GM19397 (cell line): Measurements from ENCODE around the gene TSPYL2.

ENCODE experiments used
- ATAC-seq: cut with Tn5 transposase; IDR thresholded peaks from one replicate; pipeline ENCODE4 v1.9.1; 2021; ENCODE audit warnings: mild to moderate bottlenecking, moderate library complexity; ENCODE audit not compliant: unreplicated experiment

The TSPYL2 gene

DNA sequence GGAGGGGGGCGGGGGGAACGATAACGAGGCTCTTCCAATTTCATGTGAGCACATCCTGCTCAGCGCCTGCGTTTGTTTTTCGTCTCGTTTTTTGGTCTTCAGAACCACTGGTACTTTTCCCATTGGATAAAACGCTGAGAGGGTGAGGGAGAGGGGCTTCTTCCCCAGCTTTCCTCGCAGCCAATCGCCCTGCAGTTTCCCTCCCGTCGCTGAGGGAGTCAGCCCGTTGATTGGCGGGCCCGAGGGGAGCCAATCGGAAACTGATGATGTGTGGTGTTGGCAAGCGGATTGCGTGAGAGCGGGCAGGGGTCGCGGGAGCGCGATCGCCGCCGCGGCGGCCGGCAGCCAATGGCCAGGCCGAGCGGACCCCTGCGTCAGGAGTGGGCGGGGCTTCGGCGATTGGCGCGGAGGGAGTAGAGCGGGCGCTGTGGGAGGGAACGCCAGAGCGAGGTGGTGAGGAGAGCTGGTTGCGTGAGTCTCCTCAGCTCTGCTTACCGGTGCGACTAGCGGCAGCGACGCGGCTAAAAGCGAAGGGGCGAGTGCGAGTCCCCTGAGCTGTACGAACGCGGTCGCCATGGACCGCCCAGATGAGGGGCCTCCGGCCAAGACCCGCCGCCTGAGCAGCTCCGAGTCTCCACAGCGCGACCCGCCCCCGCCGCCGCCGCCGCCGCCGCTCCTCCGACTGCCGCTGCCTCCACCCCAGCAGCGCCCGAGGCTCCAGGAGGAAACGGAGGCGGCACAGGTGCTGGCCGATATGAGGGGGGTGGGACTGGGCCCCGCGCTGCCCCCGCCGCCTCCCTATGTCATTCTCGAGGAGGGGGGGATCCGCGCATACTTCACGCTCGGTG lies at the start of gene TSPYL2:
TSPYL2 (plus strand) TSS at position 443 of the 848 bp plus-strand sequence; CDS start at position 575, 132 bp downstream.
- peak; percentile 95 for ATAC-seq

DNA sequence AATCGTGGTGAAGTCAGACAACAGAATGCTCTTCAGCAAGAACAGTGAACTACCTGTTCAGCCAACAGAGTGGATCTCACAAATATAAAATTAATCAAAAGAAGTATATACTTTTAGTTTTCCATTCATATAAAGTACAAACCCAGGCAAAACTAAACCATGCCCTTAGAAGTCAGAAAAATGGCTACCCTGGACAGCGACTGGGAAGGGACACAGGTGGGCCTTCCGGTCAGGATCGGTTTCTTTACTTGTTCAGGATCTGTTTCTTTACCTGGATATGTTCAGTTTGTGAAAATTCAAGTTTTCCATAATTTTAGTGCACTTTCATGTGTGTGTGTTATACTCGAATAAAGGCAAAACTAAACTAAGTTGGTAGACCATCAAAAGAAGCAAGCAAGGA lies 46.0 kb upstream of the TSPYL2 start:
- ATAC-seq, result no peak

DNA sequence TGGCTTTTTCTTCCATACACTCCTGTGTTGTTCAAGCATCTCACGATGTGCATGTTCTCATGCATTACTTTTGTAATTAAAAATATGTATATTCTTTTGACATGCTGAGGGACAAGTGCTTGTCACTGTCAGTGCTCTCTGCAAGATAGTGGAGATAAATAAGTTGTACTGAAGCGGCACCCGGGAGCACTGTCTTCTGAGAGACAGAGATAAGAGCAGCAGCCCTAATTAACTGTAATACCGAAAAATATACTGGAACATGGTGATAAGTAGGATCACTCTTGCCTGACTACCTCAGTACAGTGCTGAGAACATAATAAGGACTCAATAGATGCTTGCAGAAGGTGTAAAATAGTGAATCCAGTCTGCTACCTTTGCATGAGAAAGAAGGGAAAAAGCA lies 42.9 kb upstream of the TSPYL2 start:
- no peak for ATAC-seq

DNA sequence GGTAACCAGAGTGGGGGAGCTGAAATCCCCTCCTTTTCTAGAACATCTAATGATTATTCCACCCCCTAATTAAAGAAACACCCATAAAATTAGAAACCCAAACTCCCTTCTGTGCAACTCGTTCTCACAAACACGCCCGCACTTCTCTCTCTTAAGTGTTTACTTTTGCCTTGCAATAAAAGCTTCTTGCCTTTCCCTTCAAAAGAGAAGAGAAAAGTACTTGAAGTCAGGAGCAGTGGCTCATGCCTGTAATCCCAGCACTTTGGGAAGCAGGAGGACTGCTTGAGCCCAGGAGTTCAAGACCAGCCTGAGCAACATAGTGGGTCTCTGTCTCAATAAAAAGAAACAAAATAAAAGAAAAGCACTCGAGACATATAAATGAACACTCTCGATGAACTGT lies 37.2 kb upstream of the TSPYL2 start:
- ATAC-seq, result no peak

DNA sequence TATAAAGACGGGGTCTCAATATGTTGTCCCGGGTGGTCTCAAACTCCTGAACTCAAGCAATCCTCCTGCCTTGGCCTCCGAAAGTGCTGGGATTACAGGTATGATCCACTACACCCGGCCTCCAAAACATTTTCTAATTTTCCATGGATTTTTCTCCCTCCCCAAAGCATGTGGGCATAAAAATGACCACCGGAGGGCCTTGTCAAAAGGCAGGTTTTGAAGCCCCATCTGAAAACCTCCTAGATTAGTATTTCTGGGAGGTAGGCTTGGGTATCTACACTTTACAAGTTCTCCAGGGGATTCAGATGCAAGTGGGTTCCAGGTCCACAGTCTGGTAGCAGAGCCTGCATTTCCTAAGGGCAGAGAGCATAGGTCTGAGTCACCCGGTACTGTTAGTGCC lies 34.9 kb upstream of the TSPYL2 start:
- no peak for ATAC-seq

DNA sequence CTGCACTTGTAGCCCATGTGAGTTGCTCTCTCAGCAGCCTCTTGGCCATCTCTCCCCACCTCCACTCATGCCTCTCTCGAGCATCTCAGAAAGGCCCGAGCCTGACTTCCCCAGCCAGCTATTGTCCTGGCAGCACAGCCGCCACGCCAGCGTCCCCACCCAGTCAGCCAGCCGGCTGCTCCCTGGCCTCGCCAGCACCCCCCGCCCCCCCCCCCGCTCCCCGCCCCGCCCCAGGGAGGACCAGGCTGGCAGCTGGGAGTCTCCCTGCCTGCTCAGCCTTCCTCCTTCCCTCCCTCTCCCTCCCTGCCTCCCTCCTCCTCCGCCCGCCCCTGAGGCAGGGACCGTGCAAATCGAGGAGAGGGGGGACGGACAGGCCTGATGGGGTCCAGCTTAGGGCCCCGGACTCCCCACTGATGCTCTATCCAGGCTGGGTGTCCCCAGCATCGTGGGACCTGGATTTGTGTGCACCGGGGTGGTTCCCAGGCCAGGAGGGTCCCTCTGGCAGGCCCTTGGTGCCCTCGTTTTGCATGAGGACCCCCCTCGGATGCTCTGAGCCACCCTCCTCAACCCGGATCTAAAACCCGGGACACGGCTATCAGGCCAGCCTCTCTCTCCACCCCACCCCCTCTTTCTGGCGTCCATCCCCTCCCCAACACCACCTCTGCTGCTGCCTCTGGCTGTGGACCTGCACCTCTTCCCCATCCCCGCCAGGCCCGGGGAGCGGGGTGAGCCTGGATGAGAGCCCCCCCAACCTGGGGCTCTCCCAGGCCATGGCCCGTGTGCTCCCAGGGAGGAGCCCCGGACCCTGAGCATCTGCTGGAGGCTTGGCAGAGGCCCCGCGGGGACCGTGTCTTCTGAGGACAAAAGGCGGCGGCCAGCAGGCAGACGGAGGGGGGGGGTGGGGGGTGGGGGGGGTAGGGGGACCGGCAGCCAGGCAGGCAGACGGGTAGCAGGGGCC lies 33.7 kb upstream of the TSPYL2 start, which contains the start of gene GPR173:
GPR173 (plus strand) TSS at position 621 of the 958 bp plus-strand sequence. CDS start 27,833 bp downstream, outside the sequence.
- no peak for ATAC-seq

DNA sequence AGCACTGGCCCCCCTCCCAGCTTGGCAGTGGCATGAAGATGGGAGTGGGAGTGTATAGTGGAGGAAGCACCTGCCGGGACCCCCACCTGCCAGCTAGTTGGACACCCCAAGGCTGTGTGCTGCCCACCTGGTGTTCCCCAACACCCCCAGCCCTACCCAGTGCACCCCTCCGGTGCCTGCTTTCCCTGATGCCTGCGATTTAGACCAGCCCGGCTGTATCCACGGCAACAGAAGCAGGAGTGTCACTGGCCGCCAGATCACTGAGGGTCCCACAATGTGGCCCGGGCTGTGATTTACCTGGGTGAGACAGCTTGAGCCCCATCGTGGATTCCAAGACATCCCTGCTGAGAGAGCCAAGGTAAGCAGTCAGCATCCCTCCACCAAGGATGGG lies 33.0 kb upstream of the TSPYL2 start:
- ATAC-seq, result no peak

DNA sequence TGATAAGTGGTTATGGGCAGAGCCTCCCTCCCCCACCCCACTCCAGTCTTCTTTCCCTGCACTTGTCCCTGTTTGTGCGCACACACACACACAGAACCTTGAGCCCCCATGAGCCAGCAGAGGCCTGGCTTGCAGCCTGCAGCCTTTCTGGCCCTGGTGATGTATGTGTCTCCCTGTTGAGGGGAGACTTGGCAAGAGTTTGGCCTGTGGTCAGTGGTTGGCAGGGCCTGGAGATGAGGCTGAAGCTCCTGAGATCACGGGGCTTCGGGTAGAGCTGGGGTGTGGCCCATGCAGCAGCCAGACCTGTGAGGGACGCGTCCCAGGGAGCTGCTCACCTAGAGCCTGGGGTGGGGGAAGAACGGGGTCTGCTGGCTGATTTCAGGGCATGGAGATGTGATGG lies 31.3 kb upstream of the TSPYL2 start:
- no peak for ATAC-seq

DNA sequence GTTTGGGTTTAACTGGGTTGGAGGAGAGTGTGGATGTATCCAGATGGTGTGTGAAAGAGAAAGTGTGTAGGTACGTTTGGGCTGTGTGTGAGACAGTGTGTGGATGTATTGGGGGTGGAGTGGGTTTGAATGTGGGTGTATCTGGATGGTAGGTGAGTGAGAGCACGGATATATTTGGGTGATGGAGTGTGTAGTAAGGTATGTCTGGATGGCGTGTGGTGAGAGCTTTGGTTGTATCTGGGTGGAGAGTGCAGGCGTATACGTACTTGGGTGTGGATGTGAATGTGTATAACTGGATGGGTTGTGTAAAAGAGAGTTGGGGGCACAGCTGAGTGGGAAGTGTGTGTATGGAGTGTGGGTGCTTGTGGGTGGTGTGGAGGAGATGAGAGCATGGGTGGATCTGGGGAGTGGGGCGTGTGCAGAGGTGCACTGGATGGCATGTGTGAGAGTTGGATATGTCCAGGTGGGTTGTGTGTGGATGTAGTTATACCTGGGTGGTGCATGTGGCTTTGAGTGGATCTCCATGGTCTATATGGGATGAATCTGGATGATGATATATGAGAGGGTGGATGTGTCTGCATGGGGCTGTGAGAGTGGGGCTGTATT lies 26.8 kb upstream of the TSPYL2 start:
- ATAC-seq, result no peak

DNA sequence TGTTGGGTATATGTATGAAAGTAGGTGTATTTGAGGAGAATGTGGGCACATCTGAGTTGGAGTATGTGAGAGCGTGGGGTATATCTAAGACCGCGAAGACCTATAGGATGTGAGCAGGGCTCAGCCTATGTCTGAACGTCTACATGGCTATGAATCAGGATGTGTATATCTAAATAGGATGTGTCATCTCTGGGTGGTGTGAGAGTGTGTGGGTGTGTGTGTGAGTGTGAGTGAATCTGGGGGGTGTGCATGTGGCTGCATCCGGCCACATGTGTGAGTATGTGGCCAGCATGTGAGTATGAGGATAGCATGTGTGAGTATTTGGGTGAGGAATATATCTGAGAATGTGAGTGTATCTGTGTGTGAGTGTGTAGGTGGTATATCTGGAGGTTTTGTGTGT lies 25.9 kb upstream of the TSPYL2 start:
- ATAC-seq, result no peak

DNA sequence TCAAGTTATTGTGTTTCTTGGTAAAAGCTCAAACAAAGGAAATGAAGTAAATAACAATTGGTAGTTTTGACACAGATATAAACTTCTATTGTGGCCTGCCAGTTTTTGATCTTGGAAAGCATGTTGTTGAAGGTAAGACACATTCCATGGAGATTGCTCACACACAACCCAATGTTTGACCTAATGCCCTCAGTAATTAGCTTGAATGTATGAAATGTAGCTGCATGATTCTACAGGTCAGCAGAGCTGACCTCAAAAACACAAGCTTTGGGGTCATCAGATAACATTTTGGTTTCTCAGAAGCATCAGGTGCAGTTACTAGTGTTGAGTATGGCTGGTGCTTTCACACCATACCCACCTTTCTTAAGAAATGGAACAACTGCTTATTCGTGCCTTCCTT lies 17.1 kb upstream of the TSPYL2 start:
- no peak for ATAC-seq

DNA sequence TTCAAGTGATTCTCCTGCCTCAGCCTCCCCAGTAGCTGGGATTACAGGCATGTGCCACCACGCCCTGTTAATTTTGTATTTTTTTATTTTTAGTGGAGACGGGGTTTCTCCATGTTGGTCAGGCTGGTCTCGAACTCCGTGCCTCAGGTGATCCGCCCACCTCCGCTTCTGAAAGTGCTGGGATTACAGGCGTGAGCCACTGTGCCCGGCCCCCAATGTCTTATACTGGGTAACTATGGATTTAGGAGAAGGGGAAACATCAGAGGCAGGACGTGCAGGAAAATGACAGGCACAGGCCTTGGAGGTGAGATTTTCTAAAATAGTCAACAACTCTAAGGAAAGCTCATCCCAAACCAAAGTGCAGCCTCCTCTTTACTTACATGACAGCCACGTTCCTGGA lies 11.1 kb upstream of the TSPYL2 start:
- no peak for ATAC-seq

DNA sequence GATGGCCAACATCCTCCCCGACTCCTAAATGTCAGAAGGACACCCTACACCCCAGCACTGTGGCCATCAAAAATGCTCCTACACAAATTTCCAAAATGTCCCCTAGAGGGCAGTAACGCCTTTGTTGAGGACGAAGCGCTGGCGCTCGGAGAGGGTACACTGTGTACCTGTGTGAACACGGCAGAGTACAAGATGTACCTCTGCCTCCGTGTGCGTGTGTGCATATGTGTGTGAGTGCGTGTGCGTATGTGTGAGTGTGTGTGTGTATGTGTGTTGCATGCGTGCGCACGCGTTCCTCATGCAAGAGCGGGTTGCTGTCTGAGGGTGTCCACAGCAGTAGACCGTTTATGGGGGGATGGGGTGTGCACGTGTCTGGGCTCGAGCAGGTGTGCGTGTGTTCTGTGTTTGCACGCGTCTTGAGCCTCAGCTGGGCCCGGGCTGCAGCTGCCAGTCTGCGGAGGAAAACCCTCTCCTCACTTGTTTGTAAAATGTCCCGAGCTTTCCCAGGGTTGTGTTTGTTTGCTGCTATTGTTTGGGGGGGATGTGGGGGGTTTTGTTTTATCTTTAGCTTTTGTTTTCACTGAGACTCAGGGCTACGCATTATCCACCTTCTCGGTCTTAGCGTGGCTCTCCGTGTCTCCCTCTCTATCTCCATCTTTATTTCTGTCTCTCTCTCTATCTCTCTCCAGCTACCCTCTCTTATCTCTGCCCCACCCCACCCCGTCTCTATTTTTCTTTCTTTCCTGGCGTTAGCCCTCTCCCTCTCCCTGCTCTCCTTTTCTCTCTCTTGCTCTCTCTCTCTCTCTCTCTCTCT lies 10.4 kb upstream of the TSPYL2 start:
- peak; percentile 89 for ATAC-seq

DNA sequence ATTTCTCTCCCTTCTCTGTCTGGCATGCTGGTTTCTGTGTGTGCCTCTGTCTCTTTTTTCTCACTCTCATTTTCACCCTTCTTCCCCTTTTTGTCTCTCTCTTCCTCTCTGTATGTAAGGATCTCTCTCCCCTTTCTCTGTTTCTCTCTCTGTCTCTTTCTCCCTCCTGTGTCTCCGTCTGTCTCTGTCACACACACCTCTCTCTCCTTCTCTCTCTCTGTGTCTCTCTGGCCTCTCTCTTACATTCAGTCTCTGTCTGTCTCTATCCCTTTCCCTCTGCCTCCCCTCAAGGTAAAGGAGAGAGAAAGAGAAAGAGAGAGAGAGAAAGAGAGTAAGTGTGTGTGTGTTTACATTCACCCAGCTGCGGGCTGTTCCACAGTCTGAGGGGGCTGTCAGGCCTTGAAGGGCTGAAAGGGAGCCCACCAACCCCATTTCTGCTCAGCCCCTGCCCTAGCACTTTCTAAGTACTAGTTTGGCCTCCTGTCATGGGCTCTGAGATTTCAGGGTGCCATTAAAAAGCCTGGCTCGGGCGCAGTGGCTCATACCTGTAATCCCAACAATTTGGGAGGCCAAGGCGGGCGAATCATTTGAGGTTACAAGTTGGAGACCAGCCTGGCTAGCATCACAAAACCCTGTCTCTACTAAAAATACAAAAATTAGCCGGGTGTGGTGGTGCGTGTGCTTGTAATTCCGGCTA lies 9.6 kb upstream of the TSPYL2 start:
- no peak for ATAC-seq

DNA sequence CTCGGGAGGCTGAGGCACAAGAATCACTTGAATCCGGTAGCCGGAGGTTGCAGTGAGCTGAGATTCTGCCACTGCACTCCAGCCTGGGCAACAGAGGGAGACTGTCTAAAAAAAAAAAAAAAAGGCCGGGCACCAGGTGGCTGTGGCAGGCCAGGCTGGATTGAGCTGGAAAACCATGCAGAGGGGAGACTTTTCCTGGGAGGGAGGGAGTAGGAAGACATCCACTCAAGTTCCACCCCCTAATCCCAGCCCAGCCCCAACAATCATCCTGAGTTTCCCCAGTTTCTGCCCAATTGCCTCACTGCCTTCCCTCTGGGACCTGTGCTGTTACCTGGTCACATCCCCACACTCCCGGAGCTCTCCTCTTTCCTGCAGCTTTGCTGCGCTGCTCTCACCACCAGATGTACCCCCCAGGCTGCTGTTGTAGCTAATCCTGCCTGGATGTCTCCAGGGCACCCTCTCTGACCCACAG lies 9.0 kb upstream of the TSPYL2 start:
- no peak for ATAC-seq

DNA sequence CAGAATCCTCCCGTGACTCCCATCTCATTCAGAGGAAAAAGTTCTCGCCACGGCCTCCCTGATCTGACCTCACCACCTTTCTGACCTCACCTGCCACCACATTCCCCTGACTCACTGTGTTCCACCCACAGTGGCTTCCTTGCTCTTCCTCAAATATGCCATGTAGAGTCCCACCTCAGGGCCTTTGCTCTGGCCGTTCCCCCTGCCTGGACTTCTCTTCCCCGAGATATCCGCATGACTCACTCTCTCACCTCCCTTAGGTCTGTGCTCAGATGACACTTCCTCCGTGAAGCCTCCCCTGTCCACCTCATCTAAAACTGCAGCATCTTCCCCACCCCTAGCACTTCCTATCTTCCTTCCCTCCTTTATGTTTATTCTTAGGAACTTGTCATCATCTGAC lies 7.2 kb upstream of the TSPYL2 start:
- ATAC-seq, result no peak

DNA sequence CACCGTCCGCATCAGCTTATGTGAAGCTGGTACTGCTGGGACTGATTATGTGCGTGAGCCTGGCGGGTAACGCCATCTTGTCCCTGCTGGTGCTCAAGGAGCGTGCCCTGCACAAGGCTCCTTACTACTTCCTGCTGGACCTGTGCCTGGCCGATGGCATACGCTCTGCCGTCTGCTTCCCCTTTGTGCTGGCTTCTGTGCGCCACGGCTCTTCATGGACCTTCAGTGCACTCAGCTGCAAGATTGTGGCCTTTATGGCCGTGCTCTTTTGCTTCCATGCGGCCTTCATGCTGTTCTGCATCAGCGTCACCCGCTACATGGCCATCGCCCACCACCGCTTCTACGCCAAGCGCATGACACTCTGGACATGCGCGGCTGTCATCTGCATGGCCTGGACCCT lies 5.5 kb upstream of the TSPYL2 start:
- ATAC-seq, result no peak

DNA sequence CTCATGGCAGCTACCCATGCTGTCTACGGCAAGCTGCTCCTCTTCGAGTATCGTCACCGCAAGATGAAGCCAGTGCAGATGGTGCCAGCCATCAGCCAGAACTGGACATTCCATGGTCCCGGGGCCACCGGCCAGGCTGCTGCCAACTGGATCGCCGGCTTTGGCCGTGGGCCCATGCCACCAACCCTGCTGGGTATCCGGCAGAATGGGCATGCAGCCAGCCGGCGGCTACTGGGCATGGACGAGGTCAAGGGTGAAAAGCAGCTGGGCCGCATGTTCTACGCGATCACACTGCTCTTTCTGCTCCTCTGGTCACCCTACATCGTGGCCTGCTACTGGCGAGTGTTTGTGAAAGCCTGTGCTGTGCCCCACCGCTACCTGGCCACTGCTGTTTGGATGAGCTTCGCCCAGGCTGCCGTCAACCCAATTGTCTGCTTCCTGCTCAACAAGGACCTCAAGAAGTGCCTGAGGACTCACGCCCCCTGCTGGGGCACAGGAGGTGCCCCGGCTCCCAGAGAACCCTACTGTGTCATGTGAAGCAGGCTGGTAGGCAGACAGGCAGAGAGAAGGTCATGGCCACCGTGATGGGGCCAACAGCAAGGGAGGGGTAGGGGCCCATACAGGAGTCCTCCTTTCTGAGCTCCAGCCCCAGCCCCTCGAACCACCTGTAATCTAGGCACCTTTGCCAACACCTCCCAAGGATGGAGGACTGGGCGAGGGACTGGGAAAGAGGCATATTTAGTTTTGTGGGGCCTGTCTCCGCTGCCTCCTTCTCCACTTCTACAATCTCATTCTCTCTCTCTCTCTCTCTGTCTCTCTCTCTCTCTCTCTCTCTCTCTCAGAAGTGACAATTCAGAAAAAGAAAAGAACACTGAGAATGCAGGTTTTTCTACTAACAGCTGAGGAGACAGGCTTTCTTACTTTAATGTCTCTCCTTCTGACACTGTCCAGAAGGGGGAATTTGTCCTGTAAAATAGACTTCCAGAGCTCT lies 4.7 kb upstream of the TSPYL2 start:
- no peak for ATAC-seq

DNA sequence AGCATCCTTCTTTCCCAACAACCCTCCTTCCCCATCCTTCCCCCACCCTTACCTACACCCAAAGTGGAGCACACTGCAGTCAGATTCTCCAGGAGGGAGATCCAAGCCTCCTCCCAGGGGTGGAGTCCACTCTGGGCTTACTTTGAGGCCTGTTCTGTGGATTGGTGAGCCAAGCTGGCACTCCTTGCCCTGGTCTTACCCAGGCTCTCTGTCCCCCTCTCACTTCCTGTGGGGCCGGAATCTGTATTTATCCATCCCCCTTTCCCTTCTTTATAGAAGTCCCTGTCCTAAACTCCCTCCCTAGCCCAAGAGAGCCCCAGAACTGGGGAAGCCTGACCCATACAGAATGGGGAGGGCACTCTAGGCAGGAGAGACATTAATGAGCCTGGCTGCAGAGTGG lies 3.2 kb upstream of the TSPYL2 start:
- no peak for ATAC-seq
